Measurements from ENCODE around the gene CHAT.

CHAT gene

DNA sequence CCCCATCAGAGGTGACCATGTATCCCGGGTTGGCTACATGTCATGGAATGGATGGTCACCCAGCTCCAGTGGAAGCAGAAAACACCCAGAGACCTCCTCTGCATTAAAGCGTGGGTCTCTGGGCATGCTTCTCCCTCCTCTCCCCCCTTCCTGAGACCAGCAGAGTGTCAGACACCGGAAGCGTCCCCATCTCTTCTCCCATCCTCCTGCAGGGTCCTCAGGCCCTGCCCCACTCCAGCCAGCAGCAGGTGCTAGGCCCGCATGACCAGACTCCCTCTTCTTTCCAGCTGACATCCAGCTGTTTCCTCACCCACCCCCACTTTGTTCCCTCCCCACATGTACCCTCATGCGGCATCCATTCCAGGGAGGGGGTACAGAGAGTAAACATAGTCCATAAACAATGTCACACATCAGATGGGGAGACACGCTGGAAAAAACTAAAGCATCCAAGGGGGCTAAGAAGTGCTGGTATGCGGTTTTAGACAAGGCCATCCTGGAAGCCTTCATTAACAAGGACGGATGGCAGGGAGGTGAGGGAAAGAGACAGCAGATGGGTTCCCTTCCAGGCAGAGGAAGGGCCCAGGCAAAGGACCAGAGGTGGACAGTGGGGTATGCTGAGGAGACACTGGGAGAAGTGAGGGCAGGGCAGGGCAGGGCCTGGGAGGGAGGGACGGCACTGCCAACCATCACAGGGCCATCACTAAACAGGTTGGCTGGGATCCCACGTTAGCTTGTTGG is 16.2 kb upstream of the CHAT start:
- no peaks in the 10 kb centered on the region for H3K9me3 ChIP-seq (ENCODE audit: control extremely low read depth in 1 of 5, control insufficient read depth in 4 of 5, insufficient read depth in 2 of 5, low read depth in 1 of 5, low read length in 4 of 5)
- no peak for DNase-seq
- peaks cover 0 to 21% (median 8%) of the 10 kb centered on the region in 5 experiments for H3K27me3 ChIP-seq (replicated peaks in 2 of 5; ENCODE audit: control insufficient read depth in 4 of 5, insufficient read depth in 5 of 5, low read length in 4 of 5)
- ChIA-PET POLR2A (no interaction called here), CTCF (no interaction called here)
- no peak overlapping the region for H3K27ac ChIP-seq (ENCODE audit: insufficient read depth in 1 of 2, low read depth in 1 of 2, low read length in 2 of 2, poor library complexity in 1 of 2, severe bottlenecking in 2 of 2)
- no peak overlapping the region for H3K4me3 ChIP-seq (ENCODE audit: control insufficient read depth in 1 of 7, extremely low read depth in 1 of 7, insufficient read depth in 4 of 7, low read depth in 2 of 7, low read length in 6 of 7)
- peaks cover 0 to 2% (median 0%) of the 10 kb centered on the region in 4 experiments for H3K4me1 ChIP-seq (ENCODE audit: control extremely low read depth in 1 of 4, control insufficient read depth in 4 of 4, insufficient read depth in 4 of 4, low read length in 3 of 4)
- 91% methylated on average over 9 of the region's 11 CpGs for WGBS (ENCODE audit: insufficient coverage)
- no peaks in the 10 kb centered on the region for H3K36me3 ChIP-seq (ENCODE audit: control insufficient read depth in 4 of 4, insufficient read depth in 4 of 4, low read length in 3 of 4)

DNA sequence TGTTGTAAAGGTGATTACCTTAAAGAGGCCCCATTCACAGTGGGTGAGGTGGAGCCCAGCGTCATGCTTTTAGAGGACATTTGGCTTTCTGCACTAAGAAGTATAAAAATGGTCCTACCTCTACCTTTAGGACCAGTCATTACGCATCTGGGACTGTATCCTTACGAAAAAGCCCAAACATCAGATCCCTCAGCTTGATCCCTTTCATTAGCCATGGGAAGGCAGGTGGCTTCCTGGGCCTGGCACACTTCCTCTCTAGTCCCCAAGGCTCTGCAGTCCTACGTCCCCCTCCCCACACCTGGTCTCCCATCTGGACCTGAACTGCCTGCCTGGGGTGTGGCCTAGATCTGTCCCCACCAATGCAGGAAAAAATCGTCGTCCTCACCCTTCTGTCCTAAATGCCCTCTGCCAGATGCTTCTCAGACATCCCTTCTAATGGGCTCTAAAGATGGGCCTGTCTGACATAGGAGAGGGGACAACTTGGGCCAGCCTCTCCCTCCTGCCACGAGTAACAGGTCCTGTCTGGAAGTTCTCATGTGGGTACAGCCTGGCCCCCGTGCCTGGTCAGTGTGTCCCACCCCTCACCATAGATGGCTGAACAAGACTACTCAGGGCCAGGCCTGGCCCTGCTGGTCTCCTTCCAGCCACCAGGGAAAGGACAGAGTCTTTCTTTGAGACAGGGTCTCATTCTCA is 15.5 kb upstream of the CHAT start:
- POLR2A ChIA-PET: no interaction called here
- no peaks in the 10 kb centered on the region for H3K9me3 ChIP-seq (ENCODE audit: control extremely low read depth in 1 of 5, control insufficient read depth in 4 of 5, insufficient read depth in 2 of 5, low read depth in 1 of 5, low read length in 4 of 5)
- no peak overlapping the region for H3K27ac ChIP-seq (ENCODE audit: insufficient read depth in 1 of 2, low read depth in 1 of 2, low read length in 2 of 2, poor library complexity in 1 of 2, severe bottlenecking in 2 of 2)

DNA sequence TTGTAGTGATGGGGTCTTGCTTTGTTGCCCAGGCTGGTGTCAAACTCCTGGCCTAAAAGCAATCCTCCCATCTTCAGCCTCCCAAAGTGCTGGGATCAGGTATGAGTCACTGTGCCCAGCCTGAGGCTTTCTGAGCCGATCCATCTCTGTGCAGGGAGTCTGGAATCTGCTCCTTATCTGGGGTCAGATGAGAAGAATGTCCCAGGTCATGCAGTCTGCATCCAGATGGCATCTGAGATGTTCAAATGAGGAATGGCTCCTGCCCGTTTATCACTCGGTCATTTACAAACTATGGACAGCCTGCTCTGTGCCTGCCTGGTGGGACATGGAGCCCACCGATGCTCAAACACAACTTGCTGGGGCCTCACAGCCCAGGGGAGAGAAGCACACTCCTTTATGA is 14.9 kb upstream of the CHAT start:
- Histone ChIP-seq H3K27me3 (replicated peaks in 2 of 5; ENCODE audit: control insufficient read depth in 4 of 5, insufficient read depth in 5 of 5, low read length in 4 of 5) (peaks cover 0 to 23% (median 8%) of the 10 kb centered on the region in 5 experiments), H3K4me3 (ENCODE audit: control insufficient read depth in 1 of 7, extremely low read depth in 1 of 7, insufficient read depth in 4 of 7, low read depth in 2 of 7, low read length in 6 of 7) (no peak overlapping the region), H3K27ac (ENCODE audit: insufficient read depth in 1 of 2, low read depth in 1 of 2, low read length in 2 of 2, poor library complexity in 1 of 2, severe bottlenecking in 2 of 2) (no peak overlapping the region), H3K36me3 (ENCODE audit: control insufficient read depth in 4 of 4, insufficient read depth in 4 of 4, low read length in 3 of 4) (no peaks in the 10 kb centered on the region), H3K9me3 (ENCODE audit: control extremely low read depth in 1 of 5, control insufficient read depth in 4 of 5, insufficient read depth in 2 of 5, low read depth in 1 of 5, low read length in 4 of 5) (no peaks in the 10 kb centered on the region), H3K4me1 (ENCODE audit: control extremely low read depth in 1 of 4, control insufficient read depth in 4 of 4, insufficient read depth in 4 of 4, low read length in 3 of 4) (peaks cover 0 to 2% (median 0%) of the 10 kb centered on the region in 4 experiments)
- 93% methylated on average over 4 of the region's 4 CpGs for WGBS (ENCODE audit: insufficient coverage)
- DNase-seq: no peak
- ChIA-PET CTCF (no interaction called here), POLR2A (no interaction called here)

More for the DNA sequence above, 15.5 kb upstream of the CHAT start:
- CTCF ChIA-PET: no interaction called here
- no peaks in the 10 kb centered on the region for H3K36me3 ChIP-seq (ENCODE audit: control insufficient read depth in 4 of 4, insufficient read depth in 4 of 4, low read length in 3 of 4)
- peaks cover 0 to 2% (median 0%) of the 10 kb centered on the region in 4 experiments for H3K4me1 ChIP-seq (ENCODE audit: control extremely low read depth in 1 of 4, control insufficient read depth in 4 of 4, insufficient read depth in 4 of 4, low read length in 3 of 4)
- peaks cover 0 to 21% (median 8%) of the 10 kb centered on the region in 5 experiments for H3K27me3 ChIP-seq (replicated peaks in 2 of 5; ENCODE audit: control insufficient read depth in 4 of 5, insufficient read depth in 5 of 5, low read length in 4 of 5)
- H3K4me3 ChIP-seq (ENCODE audit: control insufficient read depth in 1 of 7, extremely low read depth in 1 of 7, insufficient read depth in 4 of 7, low read depth in 2 of 7, low read length in 6 of 7): no peak overlapping the region
- WGBS (ENCODE audit: insufficient coverage): 90% methylated on average over 6 of the region's 8 CpGs
- DNase-seq: no peak

DNA sequence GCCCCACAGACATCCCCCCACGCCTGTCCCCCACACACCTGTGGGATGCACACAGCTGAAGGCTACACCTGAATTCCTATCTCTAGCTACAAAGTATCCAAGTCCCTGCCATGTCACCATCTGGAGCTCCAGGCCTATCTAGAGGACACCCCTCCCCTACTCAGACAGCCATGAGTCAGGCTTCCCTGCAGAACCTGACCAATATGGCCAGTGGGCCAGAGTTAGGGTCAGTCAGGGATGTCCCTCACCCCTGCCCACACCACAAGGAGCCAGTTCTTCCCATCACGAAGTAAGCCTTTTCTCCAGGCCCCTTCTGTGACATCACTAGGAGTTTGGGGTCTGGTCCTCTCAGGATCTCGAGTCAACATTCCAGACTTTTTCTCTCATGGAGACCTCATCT is 14.3 kb upstream of the CHAT start:
- POLR2A ChIA-PET: no interaction called here
- CTCF ChIA-PET: interaction anchor here (1.2 kb wide), 1 partner anchor 624 kb away, joined by 3 read pairs; no protein-coding TSS in a partner anchor
- 78% methylated on average over 3 of the region's 3 CpGs for WGBS (ENCODE audit: insufficient coverage)
- Histone ChIP-seq H3K9me3 (ENCODE audit: control extremely low read depth in 1 of 5, control insufficient read depth in 4 of 5, insufficient read depth in 2 of 5, low read depth in 1 of 5, low read length in 4 of 5) (no peaks in the 10 kb centered on the region), H3K4me3 (ENCODE audit: control insufficient read depth in 1 of 7, extremely low read depth in 1 of 7, insufficient read depth in 4 of 7, low read depth in 2 of 7, low read length in 6 of 7) (no peak overlapping the region), H3K4me1 (ENCODE audit: control extremely low read depth in 1 of 4, control insufficient read depth in 4 of 4, insufficient read depth in 4 of 4, low read length in 3 of 4) (peaks cover 0 to 2% (median 0%) of the 10 kb centered on the region in 4 experiments), H3K27me3 (replicated peaks in 2 of 5; ENCODE audit: control insufficient read depth in 4 of 5, insufficient read depth in 5 of 5, low read length in 4 of 5) (peaks cover 0 to 28% (median 8%) of the 10 kb centered on the region in 5 experiments), H3K36me3 (ENCODE audit: control insufficient read depth in 4 of 4, insufficient read depth in 4 of 4, low read length in 3 of 4) (no peaks in the 10 kb centered on the region), H3K27ac (ENCODE audit: insufficient read depth in 1 of 2, low read depth in 1 of 2, low read length in 2 of 2, poor library complexity in 1 of 2, severe bottlenecking in 2 of 2) (no peak overlapping the region)
- no peak for DNase-seq

DNA sequence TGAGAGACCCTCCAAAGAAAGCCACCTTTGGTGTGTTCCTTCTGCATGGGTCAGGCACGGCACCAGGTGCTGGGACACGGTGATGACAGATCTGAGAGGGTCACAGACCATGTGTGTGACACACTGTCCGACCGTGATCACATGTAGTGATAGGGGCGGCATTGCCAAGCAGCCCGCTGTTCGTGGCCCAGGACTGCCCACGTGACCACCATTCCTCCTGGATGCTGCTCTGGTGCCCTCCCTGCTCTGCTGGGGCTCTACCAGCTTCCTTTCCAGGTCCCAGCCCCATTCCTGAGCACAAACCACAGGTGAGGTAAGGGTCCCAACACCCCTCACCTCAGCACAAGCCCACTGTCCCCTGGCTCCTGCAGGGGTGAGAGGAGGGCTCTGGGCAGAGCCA is 13.8 kb upstream of the CHAT start:
- no peak for DNase-seq
- Histone ChIP-seq H3K27me3 (replicated peaks in 2 of 5; ENCODE audit: control insufficient read depth in 4 of 5, insufficient read depth in 5 of 5, low read length in 4 of 5) (peaks cover 0 to 31% (median 8%) of the 10 kb centered on the region in 5 experiments), H3K27ac (ENCODE audit: insufficient read depth in 1 of 2, low read depth in 1 of 2, low read length in 2 of 2, poor library complexity in 1 of 2, severe bottlenecking in 2 of 2) (no peak overlapping the region), H3K36me3 (ENCODE audit: control insufficient read depth in 4 of 4, insufficient read depth in 4 of 4, low read length in 3 of 4) (no peaks in the 10 kb centered on the region), H3K4me3 (ENCODE audit: control insufficient read depth in 1 of 7, extremely low read depth in 1 of 7, insufficient read depth in 4 of 7, low read depth in 2 of 7, low read length in 6 of 7) (no peak overlapping the region), H3K4me1 (ENCODE audit: control extremely low read depth in 1 of 4, control insufficient read depth in 4 of 4, insufficient read depth in 4 of 4, low read length in 3 of 4) (peaks cover 0 to 2% (median 0%) of the 10 kb centered on the region in 4 experiments), H3K9me3 (ENCODE audit: control extremely low read depth in 1 of 5, control insufficient read depth in 4 of 5, insufficient read depth in 2 of 5, low read depth in 1 of 5, low read length in 4 of 5) (no peaks in the 10 kb centered on the region)
- ChIA-PET POLR2A (no interaction called here), CTCF (interaction anchor here (1.2 kb wide), 1 partner anchor 624 kb away, joined by 3 read pairs; no protein-coding TSS in a partner anchor)
- 94% methylated on average over 8 of the region's 8 CpGs for WGBS (ENCODE audit: insufficient coverage)

DNA sequence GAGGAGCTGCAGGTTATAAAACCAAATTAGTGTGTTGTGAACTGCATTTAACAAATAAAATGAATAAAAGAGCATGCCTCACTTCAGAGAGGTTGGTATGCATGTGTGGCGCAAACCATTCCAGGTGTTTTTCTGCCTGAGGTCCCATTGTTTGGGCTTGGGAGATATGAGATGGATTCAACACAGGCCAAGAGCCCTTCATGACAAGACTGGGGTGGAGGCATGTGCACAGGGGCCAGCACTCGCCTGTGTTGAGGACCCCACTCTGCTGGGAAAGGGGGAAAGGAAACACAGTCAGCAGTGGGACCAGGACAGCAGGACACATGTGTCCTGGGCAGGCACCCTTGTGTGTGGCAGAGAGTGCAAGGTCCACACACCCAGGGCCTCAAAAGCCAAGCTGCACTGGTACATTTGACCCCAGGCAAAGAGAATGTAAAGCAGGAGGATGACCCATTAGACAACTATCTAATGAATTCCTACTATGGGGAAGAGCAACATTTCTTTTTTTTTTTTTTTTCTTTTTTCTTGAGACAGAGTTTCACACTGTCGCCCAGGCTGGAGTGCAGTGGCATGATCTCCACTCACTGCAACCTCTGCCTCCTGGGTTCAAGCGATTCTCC is 12.9 kb upstream of the CHAT start:
- CTCF ChIA-PET: interaction anchor here (0.7 kb wide), 1 partner anchor 15 kb away, joined by 3 read pairs; no protein-coding TSS in a partner anchor
- DNase-seq: no peak
- Histone ChIP-seq H3K4me3 (ENCODE audit: control insufficient read depth in 1 of 7, extremely low read depth in 1 of 7, insufficient read depth in 4 of 7, low read depth in 2 of 7, low read length in 6 of 7) (no peak overlapping the region), H3K27me3 (replicated peaks in 2 of 5; ENCODE audit: control insufficient read depth in 4 of 5, insufficient read depth in 5 of 5, low read length in 4 of 5) (peaks cover 0 to 33% (median 8%) of the 10 kb centered on the region in 5 experiments), H3K9me3 (ENCODE audit: control extremely low read depth in 1 of 5, control insufficient read depth in 4 of 5, insufficient read depth in 2 of 5, low read depth in 1 of 5, low read length in 4 of 5) (no peaks in the 10 kb centered on the region), H3K4me1 (ENCODE audit: control extremely low read depth in 1 of 4, control insufficient read depth in 4 of 4, insufficient read depth in 4 of 4, low read length in 3 of 4) (no peaks in the 10 kb centered on the region), H3K36me3 (ENCODE audit: control insufficient read depth in 4 of 4, insufficient read depth in 4 of 4, low read length in 3 of 4) (no peaks in the 10 kb centered on the region), H3K27ac (ENCODE audit: insufficient read depth in 1 of 2, low read depth in 1 of 2, low read length in 2 of 2, poor library complexity in 1 of 2, severe bottlenecking in 2 of 2) (no peak overlapping the region)
- whole genome bisulfite sequencing (ENCODE audit: insufficient coverage): 83% methylated on average over 4 of the region's 4 CpGs
- POLR2A ChIA-PET: no interaction called here
